ENCODE measurements around the gene GNGT1. TPM values are rescaled to one million over a fixed set of nuclear protein-coding genes. Genes with fewer than 3 reads are reported as not detected.

Gene GNGT1
- polyA plus RNA-seq, 2 of the 4 experiments (the other 2 are of a cell fraction) = not detected

- ATAC-seq (peak; percentile 87 to 92), FAIRE-seq (peak; percentile 89), DNase-seq (ENCODE audit: low read depth in 1 of 2, low spot score in 1 of 2) (peak; percentile 77 to 94)
- Histone ChIP-seq H3K9me3 (no peaks in the 10 kb centered on the region), H3K4me2 (peak within 1 kb of the TSS; percentile 92), H3K27ac (peak within 1 kb of the TSS; percentile 74 to 97), H3K4me3 (peak within 1 kb of the TSS; percentile 63), H3K4me1 (peaks cover 45% of the 10 kb centered on the region)
- WGBS (ENCODE audit: missing lambda C conversion rate) = 1% methylated on average over 19 of the region's 49 CpGs
- TF ChIP-seq FOSL2 (IDR thresholded peaks at IDR 0.05) = no peak
- peak; percentile 87 for TF ChIP-seq FOSL2 (CRISPR knock-in tag; IDR thresholded peaks at IDR 0.05)
- peak; percentile 63 to 75 for TF ChIP-seq RAD21 (conservative IDR thresholded peaks at IDR 0.05 in 1 of 2, IDR thresholded peaks at IDR 0.05 in 1 of 2)
- no peak for TF ChIP-seq NR3C1 (IDR thresholded peaks at IDR 0.05)
- TF ChIP-seq HOXB5 (CRISPR knock-in tag; IDR thresholded peaks at IDR 0.05) = no peak
- peak; percentile 92 for TF ChIP-seq POLR2A (IDR thresholded peaks at IDR 0.05; ENCODE audit: low read length)
- no peak; the same call in none of the 2 replicates for TF ChIP-seq HDAC2 (IDR thresholded peaks at IDR 0.05)
- TF ChIP-seq, protein P1, sequence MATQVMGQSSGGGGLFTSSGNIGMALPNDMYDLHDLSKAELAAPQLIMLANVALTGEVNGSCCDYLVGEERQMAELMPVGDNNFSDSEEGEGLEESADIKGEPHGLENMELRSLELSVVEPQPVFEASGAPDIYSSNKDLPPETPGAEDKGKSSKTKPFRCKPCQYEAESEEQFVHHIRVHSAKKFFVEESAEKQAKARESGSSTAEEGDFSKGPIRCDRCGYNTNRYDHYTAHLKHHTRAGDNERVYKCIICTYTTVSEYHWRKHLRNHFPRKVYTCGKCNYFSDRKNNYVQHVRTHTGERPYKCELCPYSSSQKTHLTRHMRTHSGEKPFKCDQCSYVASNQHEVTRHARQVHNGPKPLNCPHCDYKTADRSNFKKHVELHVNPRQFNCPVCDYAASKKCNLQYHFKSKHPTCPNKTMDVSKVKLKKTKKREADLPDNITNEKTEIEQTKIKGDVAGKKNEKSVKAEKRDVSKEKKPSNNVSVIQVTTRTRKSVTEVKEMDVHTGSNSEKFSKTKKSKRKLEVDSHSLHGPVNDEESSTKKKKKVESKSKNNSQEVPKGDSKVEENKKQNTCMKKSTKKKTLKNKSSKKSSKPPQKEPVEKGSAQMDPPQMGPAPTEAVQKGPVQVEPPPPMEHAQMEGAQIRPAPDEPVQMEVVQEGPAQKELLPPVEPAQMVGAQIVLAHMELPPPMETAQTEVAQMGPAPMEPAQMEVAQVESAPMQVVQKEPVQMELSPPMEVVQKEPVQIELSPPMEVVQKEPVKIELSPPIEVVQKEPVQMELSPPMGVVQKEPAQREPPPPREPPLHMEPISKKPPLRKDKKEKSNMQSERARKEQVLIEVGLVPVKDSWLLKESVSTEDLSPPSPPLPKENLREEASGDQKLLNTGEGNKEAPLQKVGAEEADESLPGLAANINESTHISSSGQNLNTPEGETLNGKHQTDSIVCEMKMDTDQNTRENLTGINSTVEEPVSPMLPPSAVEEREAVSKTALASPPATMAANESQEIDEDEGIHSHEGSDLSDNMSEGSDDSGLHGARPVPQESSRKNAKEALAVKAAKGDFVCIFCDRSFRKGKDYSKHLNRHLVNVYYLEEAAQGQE (IDR thresholded peaks at IDR 0.05) = no peak
- TF ChIP-seq MYC (IDR thresholded peaks at IDR 0.05; ENCODE audit: borderline replicate concordance, low read length) = 0 out of 2 replicates have a peak, but pooled peaks have one; percentile 19
- peak; percentile 99 for TF ChIP-seq MAFK (IDR thresholded peaks at IDR 0.05; ENCODE audit: partially characterized antibody)
- TF ChIP-seq RARB (CRISPR knock-in tag; IDR thresholded peaks at IDR 0.05) = 0 out of 2 replicates have a peak, but pooled peaks have one; percentile 22
- peak; percentile 40; the same call in 2 of the 3 replicates for TF ChIP-seq CTCF (IDR thresholded peaks at IDR 0.05)
- TF ChIP-seq, protein P2, sequence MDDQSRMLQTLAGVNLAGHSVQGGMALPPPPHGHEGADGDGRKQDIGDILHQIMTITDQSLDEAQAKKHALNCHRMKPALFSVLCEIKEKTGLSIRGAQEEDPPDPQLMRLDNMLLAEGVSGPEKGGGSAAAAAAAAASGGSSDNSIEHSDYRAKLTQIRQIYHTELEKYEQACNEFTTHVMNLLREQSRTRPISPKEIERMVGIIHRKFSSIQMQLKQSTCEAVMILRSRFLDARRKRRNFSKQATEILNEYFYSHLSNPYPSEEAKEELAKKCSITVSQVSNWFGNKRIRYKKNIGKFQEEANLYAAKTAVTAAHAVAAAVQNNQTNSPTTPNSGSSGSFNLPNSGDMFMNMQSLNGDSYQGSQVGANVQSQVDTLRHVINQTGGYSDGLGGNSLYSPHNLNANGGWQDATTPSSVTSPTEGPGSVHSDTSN (IDR thresholded peaks at IDR 0.05) = peak; percentile 56; the same call in 1 of the 2 replicates
- TF ChIP-seq SMC3 (IDR thresholded peaks at IDR 0.05) = peak; percentile 59
- TF ChIP-seq, protein P3, sequence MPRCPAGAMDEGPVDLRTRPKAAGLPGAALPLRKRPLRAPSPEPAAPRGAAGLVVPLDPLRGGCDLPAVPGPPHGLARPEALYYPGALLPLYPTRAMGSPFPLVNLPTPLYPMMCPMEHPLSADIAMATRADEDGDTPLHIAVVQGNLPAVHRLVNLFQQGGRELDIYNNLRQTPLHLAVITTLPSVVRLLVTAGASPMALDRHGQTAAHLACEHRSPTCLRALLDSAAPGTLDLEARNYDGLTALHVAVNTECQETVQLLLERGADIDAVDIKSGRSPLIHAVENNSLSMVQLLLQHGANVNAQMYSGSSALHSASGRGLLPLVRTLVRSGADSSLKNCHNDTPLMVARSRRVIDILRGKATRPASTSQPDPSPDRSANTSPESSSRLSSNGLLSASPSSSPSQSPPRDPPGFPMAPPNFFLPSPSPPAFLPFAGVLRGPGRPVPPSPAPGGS (IDR thresholded peaks at IDR 0.05) = peak; percentile 92
- TF ChIP-seq CHD2 (IDR thresholded peaks at IDR 0.05; ENCODE audit: low read length, partially characterized antibody) = peak; percentile 21
- TF ChIP-seq CEBPB (IDR thresholded peaks at IDR 0.05) = peak in 1 of 2 experiments; percentile 44; a peak in 1 of 4 replicates
- TF ChIP-seq PHF8 (IDR thresholded peaks at IDR 0.05; ENCODE audit: borderline replicate concordance, low read depth) = peak; percentile 42; the same call in 1 of the 2 replicates
- TF ChIP-seq EP300 (IDR thresholded peaks at IDR 0.05) = peak in 1 of 2 experiments; percentile 45; a peak in 1 of 5 replicates
- peak; percentile 73 for TF ChIP-seq GATA3 (IDR thresholded peaks at IDR 0.05; ENCODE audit: borderline replicate concordance)
- 0 out of 2 replicates have a peak, but pooled peaks have one; percentile 19 for TF ChIP-seq JUNB (IDR thresholded peaks at IDR 0.05)
- no peak for TF ChIP-seq KDM5A (IDR thresholded peaks at IDR 0.05)
- TF ChIP-seq JUN (IDR thresholded peaks at IDR 0.05) = peak; percentile 84 to 91
- TF ChIP-seq MAX (IDR thresholded peaks at IDR 0.05) = peak; percentile 73
- CTCF ChIA-PET = interaction anchor here (0.6 to 5.1 kb wide), 22 partner anchors 8 to 1246 kb away, joined by 3 to 29 read pairs (median 4); no protein-coding TSS in a partner anchor
- POLR2A ChIA-PET = interaction anchor here (0.6 to 4.8 kb wide), 17 partner anchors 12 to 659 kb away, joined by 3 to 39 read pairs (median 4); partner anchors contain the start of genes GNG11 and VPS50
These were observed 15.8 kb upstream of the GNGT1 start, which contains the start of gene TFPI2 for GRCh38 chr7:93890464-93891068. Gene TFPI2 (minus strand): TSS chr7:93890753. CDS start chr7:93890678, 75 bp downstream.

All from A549 (cell line).